Fibroblast of upper back skin (primary cell): Measurements from ENCODE around the gene BLACAT1.
"Not testable (repeated sequence)": the region's sequence is repeated elsewhere in the genome, so short reads cannot be mapped to it uniquely, and the experiment has no call there.

Source experiments
- DNase-seq: peaks from one replicate; pipeline ENCODE4 v3.0.0-alpha.2; 2013

The BLACAT1 gene

GRCh38 chr1:205438213-205439158 is 17.4 kb downstream of the BLACAT1 start:
- DNase-seq, result peak; percentile 71

- DNase-seq, result no peak
These were observed 18.3 kb downstream of the BLACAT1 start for GRCh38 chr1:205437570-205437969.

DNA sequence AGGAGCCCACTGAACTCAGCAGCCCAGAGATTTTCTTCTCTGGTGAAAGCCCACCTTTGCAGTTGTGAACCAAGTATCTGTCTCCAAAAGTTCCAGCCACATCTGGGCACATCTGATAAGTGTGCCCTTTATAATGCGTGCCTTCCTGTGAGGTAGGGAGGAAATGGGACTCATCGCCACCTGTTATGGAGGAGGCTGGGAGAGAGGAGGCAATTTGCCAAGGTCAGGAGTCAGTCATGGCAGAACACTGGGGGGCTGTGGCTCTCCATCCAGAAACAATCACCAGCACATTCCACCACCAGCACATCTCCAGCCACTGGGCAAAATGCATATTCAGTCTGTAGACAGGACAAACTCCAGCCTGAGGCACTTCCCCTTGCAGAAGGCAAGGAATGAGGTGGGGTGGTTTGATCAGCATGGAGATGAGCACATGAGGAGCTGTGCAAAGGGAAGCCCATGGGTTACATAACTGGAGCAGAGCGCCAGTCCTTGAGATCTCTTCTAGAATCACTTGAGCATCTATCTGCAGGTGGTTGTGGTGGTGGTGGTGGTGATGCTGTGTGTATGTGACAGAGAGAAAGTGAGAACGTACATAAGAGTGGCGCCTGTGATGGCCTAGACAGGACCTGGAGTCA is 19.0 kb downstream of the BLACAT1 start:
- no peak for DNase-seq

DNA sequence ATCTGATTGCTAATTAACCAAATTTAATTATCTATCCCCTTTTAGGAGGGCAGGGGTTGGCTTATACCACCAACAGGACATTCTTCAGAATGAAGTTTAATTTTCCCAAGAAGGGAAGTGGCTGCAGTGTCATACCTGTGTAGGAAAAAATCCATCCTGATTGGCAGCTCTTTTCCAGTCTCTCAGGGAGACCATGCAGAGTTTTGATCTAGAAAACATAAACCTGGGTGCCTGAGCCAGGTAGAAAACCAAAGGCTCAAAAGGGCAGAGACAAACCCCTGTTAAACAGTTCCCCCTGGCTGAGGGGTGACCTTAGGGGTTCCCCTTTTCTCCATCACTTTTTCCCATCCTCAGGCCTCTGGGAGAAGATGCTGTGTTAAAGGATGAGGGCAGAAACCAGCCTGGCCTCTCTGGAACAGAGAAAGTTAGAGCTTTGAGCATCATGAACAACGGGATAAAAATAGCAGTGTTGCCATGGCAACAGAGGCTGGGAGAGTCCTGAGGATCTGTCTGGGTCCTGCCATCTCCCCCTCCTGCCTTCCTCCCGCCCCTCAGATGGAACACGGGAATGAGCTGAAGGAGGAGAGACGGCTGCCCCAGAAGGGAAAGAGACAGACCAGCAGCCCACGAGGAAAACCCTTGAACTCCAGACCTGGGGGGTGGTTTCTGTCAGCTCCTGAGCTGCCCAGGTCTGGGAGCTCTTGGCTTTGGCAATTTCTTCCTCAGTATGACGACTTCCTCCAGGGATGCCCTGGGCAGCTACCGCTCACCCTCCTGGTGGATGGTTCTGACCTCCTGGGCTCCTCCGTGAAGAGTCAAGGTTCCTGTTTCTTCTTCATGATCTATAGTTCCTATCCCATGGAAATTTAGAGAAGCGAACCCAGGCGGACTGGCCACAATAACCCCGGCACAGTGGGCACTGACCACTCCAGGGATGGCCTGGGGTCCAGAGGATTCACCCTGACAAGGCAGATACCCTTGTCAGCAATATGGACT is 20.0 kb downstream of the BLACAT1 start:
- peak; percentile 17 for DNase-seq

GRCh38 chr1:205434738-205435137 is 21.1 kb downstream of the BLACAT1 start:
- no peak for DNase-seq

- DNase-seq, result not testable (repeated sequence)
These were observed 23.2 kb downstream of the BLACAT1 start for GRCh38 chr1:205432692-205433091.

DNA sequence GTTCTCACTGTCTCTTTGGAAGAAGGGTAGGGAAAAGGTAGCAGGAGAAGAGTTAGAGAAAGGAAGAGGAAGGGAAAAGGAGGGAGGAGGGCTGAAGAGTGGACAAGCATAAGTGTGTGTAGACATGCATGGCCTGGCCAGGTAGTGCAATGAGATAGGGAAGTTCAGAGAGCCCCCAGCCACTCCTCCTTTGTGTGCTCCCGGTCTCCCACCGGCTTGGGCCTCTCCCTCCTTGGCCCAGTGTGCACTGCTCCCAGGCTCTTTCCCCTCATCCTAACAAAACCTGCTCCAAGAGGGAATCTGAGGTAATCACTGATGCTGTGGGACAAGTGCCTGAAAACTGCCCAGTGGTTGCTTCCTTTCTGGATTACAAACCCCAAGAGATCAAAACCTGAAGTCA is 23.7 kb downstream of the BLACAT1 start:
- DNase-seq, result no peak

DNA sequence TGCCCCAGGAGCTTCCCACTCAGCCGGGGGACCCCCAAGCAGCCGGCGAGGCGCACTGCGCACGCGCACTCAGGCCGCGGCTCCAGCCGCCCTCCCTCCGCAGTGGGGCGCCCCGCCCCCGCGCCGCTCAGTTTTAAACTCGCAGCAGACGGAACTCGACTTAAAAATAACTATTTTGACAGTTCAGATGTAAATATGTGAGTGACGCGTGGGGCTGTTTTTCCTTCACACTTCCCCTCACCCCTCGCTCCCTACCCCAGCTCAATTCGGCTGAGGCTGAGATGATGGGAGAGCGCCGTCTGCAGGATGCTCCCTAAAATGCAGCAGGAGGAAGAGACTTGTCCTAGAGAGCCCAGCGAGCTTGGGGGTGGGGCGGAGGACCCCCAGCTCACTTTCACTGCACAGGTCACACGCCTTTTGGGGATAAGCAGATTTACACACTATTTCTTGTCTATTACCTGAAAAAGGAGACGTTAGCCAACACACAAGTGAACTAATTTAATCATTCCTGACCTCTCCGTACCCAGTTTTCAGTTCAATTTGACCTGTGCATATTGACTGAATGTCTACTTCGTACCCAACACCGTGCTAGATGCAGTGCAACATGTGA is 25.0 kb downstream of the BLACAT1 start:
- peak; percentile 46 for DNase-seq

GRCh38 chr1:205429762-205430695 is 25.8 kb downstream of the BLACAT1 start:
- DNase-seq, result no peak

- DNase-seq, result no peak
These were observed 30.8 kb downstream of the BLACAT1 start for GRCh38 chr1:205424901-205425600.

GRCh38 chr1:205423814-205424399 is 31.9 kb downstream of the BLACAT1 start:
- no peak for DNase-seq

DNA sequence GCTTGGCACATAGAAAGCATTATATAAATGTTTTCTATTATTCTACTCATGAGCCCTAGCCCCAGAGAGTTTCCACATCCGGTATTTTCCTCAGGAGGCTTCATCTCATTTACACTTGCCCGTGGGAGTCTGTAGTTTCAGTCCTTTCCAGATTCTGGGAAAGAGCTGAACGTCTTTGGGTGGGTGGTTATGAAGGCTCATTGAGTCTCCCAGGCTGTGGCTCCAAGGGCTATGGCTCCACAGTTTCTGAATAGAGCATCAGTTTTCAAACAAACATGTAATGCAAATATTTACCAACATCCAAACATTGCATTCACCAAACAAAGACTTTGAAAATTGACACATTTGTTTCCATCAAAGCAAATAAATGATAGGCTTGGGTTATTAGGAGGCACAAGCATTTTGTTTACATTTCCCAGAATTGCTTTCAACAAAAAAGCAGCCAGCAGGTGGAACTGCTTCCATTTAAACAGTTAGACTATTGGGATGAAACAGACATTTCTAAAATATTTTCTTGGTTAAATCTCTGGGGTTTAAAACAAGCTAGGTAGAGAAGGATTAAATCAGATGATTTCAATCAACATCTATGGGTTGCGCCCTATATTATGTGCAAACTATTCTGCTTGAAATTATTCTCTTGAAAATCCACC is 32.7 kb downstream of the BLACAT1 start:
- no peak for DNase-seq

- DNase-seq, result no peak
These were observed 34.0 kb downstream of the BLACAT1 start, which contains the start of gene LEMD1 for GRCh38 chr1:205421798-205422197. TSS of gene LEMD1 (minus strand) at chr1:205422056. CDS start at chr1:205420536, 1,520 bp downstream.

DNA sequence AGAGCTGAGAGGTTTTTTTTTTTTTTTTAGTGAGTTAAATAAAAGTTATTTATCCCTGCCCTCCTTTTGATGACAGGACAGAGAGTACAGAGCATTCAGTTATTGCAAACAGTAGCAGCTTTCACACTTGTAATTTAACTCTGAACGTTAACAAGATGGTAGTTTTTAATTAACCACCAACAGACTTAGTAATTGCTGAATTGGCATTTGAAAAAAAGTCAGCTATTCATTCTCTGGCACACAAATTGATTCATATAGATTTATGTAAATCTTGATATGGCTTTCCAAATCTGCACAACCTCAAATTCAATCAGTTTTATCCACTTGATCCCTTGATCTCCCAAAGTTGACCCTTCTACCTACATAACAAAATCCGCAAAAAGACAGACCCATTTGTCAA is 34.9 kb downstream of the BLACAT1 start:
- DNase-seq, result no peak

- no peak for DNase-seq
These were observed 37.8 kb downstream of the BLACAT1 start for GRCh38 chr1:205417870-205418635.

DNA sequence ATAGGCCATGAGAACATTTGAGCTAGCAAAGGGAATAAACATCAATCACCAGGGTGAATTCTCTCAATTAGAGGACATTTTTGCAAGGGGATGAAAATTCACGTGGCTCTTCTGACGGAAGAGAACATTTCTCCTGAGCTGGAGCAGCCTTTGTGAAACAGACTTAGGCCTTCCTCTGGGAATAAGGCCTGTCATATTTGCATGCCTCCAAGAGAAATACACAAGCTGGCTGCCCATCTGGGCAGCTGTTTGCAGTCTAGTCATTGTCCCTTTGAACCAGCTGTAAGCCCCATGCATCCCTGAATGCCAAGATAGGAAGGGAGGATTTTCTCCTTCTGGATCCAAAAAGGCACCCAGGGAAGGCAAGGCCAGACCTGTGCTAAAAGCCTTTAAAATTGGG is 39.5 kb downstream of the BLACAT1 start:
- DNase-seq, result no peak

GRCh38 chr1:205410581-205411298 is 45.1 kb downstream of the BLACAT1 start:
- DNase-seq, result no peak

DNA sequence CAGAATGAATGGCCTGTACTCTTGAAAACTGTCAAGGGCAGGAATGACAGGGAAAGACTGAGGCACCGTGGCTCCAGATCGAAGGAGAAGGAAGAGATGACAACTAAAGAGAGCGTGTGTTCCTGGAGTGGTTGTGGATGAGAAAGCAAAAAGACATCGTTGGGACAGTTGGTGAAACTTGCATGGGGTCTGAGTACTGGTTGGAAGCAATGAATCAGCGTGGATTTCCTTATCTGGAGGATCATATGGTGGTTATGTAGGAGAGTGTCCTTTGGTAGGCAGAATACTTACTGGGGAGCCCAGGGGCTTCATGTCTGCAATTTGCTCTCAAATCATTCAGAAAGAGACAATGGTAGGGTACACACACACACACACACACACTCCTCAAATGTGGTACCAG is 47.9 kb downstream of the BLACAT1 start:
- no peak for DNase-seq
